ENCODE data around the gene CD82.

CD82 gene

DNA sequence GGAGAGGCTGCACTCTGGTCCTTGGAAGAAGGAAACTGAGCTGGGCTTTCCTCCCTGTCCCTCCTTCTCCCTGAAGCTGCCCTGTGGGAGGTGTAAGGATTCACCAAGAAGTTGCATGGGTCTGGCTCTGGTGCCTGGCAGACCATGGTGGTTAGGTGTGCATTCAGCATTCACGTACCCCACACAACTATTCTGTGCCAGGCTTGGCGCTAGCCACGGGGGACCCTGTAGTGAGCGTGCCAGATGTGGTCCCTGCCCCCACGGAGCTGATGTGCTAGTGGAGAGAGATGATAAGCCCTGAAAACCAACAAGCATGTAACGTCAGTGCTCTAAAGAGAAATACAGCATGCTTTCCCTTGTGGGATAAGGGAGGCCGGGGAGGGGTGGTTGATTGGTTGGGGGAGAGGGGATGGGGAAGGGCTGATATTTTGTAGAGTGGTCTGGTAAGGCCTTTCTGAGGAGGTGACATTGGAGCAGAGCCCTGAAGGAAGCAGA, 48.9 kb downstream of the CD82 start:
- no peak for ATAC-seq
- no peak for TF ChIP-seq TOX (CRISPR knock-in tag; IDR thresholded peaks at IDR 0.05; ENCODE audit: borderline replicate concordance)
- no peak for TF ChIP-seq RARB (CRISPR knock-in tag; IDR thresholded peaks at IDR 0.05)
- no peak for TF ChIP-seq ZNF565 (CRISPR knock-in tag; conservative IDR thresholded peaks at IDR 0.05; ENCODE audit: low read depth)
- no peak for TF ChIP-seq ZC3H10 (CRISPR knock-in tag; IDR thresholded peaks at IDR 0.05)

DNA sequence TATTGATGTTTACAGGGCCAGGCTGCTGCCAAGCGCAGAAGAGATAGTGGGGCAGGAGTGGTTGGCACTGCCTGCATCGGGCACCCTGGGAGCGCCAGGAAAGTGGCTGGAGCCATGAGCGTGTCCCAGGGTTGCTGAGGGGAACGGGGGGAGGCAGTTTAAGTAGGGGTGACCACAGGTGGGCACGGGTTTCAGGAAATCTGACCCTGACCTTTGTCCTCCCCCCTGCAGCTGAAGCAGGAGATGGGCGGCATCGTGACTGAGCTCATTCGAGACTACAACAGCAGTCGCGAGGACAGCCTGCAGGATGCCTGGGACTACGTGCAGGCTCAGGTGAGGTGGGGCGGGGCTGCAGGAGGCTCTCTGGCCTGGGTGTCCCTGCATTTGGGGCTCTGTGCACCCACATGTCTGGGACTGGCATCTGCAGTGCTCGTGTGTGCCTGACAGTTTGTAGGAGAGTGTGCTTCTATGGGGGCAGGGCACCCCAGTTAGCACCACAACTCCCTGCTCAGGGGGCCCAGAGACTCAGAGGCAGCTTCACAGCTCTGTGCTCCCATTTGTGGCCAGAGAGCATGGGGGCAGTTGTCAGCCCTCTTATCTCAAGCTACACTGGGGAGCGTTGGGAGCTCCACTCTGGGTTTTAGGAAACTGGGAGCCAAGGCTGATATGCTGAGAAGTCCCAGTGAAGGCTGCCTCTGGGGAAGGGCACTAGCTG, 49.7 kb downstream of the CD82 start:
- ATAC-seq: no peak
- no peak for TF ChIP-seq GLIS3 (CRISPR knock-in tag; IDR thresholded peaks at IDR 0.05)
- no peak for TF ChIP-seq ARNTL (CRISPR knock-in tag; IDR thresholded peaks at IDR 0.05; ENCODE audit: borderline replicate concordance, low read depth)
- no peak for TF ChIP-seq TCF4 (CRISPR knock-in tag; IDR thresholded peaks at IDR 0.05; ENCODE audit: borderline replicate concordance)
- TF ChIP-seq, protein P1, sequence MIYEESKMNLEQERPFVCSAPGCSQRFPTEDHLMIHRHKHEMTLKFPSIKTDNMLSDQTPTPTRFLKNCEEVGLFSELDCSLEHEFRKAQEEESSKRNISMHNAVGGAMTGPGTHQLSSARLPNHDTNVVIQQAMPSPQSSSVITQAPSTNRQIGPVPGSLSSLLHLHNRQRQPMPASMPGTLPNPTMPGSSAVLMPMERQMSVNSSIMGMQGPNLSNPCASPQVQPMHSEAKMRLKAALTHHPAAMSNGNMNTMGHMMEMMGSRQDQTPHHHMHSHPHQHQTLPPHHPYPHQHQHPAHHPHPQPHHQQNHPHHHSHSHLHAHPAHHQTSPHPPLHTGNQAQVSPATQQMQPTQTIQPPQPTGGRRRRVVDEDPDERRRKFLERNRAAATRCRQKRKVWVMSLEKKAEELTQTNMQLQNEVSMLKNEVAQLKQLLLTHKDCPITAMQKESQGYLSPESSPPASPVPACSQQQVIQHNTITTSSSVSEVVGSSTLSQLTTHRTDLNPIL (CRISPR knock-in tag; IDR thresholded peaks at IDR 0.05; ENCODE audit: low read depth): no peak

DNA sequence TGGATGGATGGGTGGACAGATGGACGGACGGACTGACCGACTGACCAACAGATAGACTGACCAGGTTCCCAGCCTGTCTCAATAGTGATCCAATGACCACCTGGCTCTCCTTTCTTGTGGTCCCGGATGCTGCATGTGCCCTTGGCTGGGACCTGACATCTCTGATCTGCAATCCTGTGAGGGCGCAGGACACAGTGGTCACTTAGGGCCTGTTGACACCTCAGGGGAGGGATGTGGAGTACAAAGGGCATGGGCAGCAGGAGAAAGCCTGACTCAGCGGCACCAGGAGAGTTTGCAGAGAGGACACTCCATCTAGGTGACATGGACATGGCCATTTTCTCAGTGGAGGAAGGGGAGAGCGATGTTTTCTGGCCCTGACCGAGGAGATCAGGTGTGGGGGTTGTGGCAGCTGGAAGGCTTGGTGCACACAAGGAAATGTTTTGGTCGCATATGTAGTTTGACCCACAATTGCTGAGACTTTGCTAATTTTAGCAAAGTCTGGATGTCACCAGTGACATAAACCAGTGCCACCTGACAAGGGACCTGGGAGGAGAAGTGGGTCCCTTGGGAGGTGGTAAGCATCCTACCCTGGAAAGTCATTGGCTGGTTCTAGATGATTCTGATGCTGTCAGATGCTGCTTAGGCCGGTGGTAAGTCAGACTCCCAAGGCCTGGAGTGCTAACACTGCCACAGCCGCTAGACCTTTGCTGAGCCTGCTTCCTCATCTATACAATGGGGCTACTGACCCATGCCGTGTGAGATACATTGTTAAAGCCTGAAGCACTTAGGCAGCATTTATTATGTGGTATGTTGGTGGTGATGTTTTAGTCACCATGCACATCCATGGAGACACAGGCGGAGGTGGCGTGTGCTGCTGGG, 50.7 kb downstream of the CD82 start:
- ATAC-seq: no peak
- no peak for TF ChIP-seq PPARA (CRISPR knock-in tag; IDR thresholded peaks at IDR 0.05; ENCODE audit: borderline replicate concordance)

DNA sequence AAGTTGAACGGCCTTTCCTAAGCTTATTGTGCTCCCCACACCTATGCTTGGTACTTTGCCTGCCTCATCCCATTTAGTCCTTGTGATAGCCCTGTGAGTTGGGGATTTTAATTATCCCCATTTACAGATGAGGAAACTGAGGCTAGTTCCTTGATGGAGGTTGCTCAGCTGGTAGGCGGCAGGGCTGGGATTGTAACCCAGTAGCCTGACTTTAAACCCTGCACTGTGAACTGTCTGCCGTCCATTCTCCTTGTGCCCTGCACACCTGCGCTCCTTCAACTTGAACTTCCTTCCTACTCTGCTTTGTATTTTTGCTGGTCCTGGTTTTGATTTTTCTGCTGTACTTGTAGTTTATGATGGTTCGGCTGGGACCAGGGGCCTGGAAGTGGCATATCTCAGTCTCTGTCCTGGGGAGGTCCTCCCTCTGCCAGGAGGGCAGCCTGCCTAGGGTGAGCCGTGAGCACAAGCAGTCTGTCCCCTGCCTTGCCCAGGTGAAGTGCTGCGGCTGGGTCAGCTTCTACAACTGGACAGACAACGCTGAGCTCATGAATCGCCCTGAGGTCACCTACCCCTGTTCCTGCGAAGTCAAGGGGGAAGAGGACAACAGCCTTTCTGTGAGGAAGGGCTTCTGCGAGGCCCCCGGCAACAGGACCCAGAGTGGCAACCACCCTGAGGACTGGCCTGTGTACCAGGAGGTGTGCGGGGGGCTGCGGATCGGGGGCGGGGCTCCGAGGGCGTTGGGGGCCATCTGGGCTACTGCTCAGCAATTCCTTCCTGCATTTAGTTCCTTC, 52.4 kb downstream of the CD82 start:
- ATAC-seq: no peak

DNA sequence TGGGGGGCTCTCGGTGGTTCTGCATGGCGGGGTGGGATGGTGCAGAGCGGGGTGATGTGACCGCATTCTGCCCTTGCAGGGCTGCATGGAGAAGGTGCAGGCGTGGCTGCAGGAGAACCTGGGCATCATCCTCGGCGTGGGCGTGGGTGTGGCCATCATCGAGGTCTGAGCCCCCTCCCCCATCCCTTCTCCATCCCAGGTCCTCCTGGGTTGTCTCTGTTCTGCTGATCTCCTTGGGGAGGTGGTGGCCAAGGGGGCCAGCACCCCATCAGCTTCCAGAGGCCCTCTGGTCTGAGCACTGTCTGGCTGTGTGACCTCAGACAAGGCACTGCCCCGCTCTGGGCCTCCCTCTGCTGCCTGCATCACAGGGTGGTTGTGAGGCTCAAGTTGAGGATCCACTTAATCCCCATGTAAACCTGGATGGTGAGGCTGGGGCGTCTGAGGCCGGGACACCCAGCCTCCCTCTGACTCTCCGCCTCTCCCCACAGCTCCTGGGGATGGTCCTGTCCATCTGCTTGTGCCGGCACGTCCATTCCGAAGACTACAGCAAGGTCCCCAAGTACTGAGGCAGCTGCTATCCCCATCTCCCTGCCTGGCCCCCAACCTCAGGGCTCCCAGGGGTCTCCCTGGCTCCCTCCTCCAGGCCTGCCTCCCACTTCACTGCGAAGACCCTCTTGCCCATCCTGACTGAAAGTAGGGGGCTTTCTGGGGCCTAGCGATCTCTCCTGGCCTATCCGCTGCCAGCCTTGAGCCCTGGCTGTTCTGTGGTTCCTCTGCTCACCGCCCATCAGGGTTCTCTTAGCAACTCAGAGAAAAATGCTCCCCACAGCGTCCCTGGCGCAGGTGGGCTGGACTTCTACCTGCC, 53.3 kb downstream of the CD82 start:
- TF ChIP-seq TOX (CRISPR knock-in tag; IDR thresholded peaks at IDR 0.05; ENCODE audit: borderline replicate concordance) (no peak), ZC3H10 (CRISPR knock-in tag; IDR thresholded peaks at IDR 0.05) (no peak), SNAI2 (CRISPR knock-in tag; IDR thresholded peaks at IDR 0.05) (no peak), ESRRG (CRISPR knock-in tag; IDR thresholded peaks at IDR 0.05) (no peak), ISL1 (CRISPR knock-in tag; IDR thresholded peaks at IDR 0.05) (no peak), ARNTL (CRISPR knock-in tag; IDR thresholded peaks at IDR 0.05; ENCODE audit: borderline replicate concordance, low read depth) (no peak), OSR1 (CRISPR knock-in tag; IDR thresholded peaks at IDR 0.05) (no peak), ZFP3 (CRISPR knock-in tag; IDR thresholded peaks at IDR 0.05) (no peak), ZNF8 (CRISPR knock-in tag; IDR thresholded peaks at IDR 0.05) (no peak)
- TF ChIP-seq, protein P2, sequence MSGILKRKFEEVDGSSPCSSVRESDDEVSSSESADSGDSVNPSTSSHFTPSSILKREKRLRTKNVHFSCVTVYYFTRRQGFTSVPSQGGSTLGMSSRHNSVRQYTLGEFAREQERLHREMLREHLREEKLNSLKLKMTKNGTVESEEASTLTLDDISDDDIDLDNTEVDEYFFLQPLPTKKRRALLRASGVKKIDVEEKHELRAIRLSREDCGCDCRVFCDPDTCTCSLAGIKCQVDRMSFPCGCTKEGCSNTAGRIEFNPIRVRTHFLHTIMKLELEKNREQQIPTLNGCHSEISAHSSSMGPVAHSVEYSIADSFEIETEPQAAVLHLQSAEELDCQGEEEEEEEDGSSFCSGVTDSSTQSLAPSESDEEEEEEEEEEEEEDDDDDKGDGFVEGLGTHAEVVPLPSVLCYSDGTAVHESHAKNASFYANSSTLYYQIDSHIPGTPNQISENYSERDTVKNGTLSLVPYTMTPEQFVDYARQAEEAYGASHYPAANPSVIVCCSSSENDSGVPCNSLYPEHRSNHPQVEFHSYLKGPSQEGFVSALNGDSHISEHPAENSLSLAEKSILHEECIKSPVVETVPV (CRISPR knock-in tag; IDR thresholded peaks at IDR 0.05): no peak
- ATAC-seq: no peak

More for the DNA sequence above, 52.4 kb downstream of the CD82 start:
- no peak for TF ChIP-seq ZFP3 (CRISPR knock-in tag; IDR thresholded peaks at IDR 0.05)
- TF ChIP-seq ZNF565 (CRISPR knock-in tag; conservative IDR thresholded peaks at IDR 0.05; ENCODE audit: low read depth): no peak
- TF ChIP-seq, protein P2 (CRISPR knock-in tag; IDR thresholded peaks at IDR 0.05): no peak
- TF ChIP-seq GLIS3 (CRISPR knock-in tag; IDR thresholded peaks at IDR 0.05): no peak
- no peak for TF ChIP-seq ESRRG (CRISPR knock-in tag; IDR thresholded peaks at IDR 0.05)
- no peak for TF ChIP-seq ZNF8 (CRISPR knock-in tag; IDR thresholded peaks at IDR 0.05)
- no peak for TF ChIP-seq ZNF70 (CRISPR knock-in tag; IDR thresholded peaks at IDR 0.05)

Data from SK-N-SH treated with all-trans-retinoic acid at 6 μM for 48 hours (cell line).